GM19324 (cell line): Measurements from ENCODE around the gene CDYL.
"Not testable (repeated sequence)": the region's sequence is repeated elsewhere in the genome, so short reads cannot be mapped to it uniquely, and the experiment has no call there.

ENCODE experiments used
- ATAC-seq: cut with Tn5 transposase; IDR thresholded peaks from one replicate; pipeline ENCODE4 v1.9.1; 2021; ENCODE audit warnings: mild to moderate bottlenecking, moderate library complexity; ENCODE audit not compliant: unreplicated experiment, low FRiP score

The CDYL gene

DNA sequence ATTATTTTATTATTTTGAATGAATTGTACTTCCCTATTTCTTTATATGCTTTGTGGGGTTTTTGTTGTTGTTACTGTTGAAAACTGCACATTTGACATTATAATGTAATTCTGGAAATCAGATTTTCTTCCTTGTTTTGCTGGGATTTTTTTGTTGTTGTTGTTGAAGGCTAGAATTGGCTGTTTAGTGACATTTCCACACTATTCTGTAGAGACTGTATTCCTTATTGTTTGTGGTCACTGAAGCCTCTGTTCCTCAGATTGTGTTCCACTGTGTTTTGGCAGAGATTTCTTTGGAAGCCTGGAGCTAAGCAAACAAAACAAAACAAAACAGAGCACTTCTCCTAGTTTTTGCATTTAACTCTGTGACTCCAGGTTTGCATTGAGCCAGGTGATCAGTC, 52.9 kb downstream of the CDYL start:
- no peak for ATAC-seq

DNA sequence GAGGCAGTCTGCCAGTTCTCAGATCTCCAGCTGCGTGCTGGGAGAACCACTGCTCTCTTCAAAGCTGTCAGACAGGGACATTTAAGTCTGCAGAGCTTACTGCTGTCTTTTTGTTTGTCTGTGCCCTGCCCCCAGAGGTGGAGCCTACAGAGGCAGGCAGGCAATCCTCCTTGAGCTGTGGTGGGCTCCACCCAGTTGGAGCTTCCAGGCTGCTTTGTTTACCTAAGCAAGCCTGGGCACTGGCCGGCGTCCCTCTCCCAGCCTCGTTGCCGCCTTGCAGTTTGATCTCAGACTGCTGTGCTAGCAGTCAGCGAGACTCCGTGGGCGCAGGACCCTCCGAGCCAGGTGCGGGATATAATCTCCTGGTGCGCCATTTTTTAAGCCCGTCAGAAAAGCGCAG, 59.3 kb downstream of the CDYL start:
- ATAC-seq: not testable (repeated sequence)

DNA sequence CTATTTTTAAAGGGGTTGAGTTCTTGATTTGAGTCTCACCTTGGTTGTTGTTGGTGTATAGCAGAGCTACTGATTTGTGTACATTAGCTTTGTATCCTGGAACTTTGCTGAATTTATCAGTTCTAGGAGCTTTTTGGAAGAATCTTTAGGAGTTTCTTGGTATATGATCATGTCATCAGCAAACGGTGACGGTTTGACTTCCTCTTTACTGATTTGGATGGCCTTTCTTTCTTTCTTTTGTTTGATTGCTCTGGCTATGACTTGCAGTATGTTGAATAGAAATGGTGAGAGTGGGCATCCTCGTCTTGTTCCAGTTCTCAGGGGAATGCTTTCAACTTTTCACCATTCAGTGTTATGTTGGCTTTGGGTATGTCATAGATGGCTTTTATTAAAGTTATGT, 64.0 kb downstream of the CDYL start:
- no peak for ATAC-seq

DNA sequence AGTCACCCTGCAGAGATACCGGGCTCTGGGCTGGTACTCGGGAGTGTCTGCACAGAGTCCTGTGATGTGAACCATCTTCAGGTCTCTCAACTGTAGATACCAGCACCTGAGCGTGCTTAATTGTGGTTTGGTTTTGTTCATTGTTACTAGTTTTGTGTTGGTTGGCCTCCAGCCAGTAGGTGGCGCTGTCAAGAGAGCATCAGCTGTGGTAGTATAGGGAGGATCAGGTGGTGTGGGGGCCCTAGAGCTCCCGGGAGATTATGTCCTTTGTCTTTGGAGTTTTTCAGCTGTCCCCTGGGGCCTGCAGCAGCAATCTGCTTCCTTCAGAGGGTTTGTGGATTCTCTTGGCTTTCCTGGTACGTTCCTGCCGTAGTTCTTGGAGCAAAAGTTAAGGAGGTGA, 67.9 kb downstream of the CDYL start:
- ATAC-seq: no peak

DNA sequence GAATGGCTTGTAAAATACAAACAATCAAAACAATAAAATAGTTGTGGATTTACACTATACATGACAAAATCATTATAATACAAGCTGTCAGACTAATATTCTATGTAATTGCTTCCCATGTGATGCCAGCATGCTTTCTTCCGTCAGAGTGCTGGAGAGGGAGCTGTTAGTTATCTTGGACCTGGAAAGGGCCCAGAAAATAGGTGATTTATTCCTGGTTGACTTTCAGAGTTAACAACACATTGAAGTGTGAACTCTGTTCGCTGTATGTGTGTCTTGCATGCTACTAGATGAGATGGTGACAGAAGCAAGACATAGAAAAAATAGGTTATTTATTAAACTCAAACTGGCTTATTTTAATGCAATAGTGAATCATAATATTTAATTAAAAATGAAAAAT, 70.2 kb downstream of the CDYL start:
- ATAC-seq: no peak

DNA sequence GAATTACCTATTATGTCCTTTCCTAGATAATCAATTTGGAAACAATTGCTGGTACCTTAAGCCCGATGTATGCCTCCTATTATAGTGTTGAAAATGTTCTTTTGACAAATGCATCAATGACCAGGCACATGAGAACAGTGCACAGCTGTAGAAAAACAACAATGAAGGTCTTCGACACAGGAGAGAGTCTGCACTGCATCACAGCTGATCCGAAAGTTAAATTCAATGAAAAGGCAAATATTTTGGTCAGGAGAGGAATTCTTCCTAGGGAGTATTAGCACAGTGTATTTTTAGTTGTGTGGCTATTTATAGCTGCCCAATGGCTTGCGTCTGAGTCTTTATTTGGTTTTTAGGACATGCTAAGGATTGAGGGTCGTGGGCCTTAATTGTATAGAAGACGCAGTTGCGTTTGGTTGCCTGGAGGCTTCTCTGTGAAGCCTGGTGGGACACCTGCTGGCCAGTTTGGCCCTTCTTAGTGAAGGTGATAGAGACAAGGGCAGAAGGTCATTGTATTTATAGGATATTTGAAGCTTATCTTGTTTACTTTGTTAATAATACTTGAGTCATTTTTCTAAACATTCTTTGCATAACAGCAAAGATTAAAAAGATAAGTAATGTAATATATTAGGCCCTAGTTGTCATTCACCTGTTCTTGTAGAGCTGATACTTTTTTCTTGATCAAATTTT, 72.3 kb downstream of the CDYL start:
- ATAC-seq: no peak

DNA sequence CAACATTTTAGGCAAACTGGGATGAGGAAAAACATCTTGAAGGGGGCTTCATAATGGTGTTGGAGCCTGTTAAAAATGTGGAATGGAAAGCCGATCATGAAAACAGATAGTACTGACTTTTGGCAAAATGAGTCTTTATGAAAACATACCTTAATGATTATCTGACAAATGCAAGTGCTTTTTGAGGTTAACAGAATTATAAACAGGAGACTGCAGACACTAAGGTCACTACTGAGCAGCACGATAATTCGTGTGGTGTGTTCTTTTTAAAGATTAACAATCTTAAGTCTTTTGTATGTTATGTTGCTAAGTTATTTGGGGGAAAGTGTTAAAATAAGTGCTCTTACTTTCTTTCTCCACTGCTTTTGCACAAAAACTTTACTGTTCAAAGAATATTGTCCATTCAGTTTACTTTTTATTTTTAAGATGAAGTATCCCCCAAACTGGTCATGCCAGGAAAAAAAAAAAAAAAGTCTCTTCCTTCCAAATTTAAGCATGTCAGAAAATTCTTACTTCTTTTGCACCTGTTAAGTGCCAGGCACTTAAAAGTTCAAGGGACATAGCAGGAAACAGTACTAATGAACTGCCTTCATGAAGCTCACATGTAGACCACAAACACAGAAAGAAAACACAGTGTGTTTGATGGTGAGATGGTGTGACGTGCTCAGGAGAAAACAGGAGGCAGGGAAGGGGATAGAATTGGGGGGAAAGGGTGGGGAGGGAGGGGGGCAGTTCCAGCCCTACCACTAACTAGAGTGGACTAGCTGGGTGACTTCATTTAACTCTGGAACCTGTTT, 73.2 kb downstream of the CDYL start:
- no peak for ATAC-seq

DNA sequence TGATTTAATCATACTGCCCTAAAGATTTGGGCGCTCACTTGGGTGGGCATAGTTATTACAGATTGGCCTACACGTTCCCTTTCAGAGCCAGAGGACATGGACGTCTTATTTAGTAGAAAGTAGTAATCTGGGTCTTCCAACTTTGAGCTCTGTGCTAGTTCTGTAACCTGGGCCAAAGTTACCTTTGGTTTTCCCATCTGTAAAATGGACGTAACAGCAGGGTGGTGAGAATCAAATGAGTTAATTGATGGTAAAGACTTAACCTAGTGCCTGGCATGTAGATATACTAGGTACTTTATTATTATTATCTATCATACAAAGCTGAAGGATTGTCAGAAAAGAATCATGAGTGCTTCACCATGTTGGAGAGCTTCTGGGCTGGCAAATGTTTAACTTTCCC, 74.8 kb downstream of the CDYL start:
- no peak for ATAC-seq

DNA sequence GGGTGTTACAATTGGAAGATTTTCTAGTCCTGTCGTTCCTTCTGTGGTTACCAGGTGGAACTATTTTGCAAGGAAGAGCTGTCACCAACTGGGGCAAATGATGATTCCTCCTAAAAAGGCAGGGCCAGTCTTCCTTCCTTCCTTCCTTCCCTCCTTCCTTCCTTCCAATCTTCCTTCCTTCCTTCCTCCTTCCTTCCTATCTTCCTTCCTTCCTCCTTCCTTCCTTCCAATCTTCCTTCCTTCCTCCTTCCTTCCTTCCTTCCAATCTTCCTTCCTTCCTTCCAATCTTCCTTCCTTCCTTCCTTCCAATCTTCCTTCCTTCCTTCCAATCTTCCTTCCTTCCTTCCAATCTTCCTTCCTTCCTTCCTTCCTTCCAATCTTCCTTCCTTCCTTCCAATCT, 76.0 kb downstream of the CDYL start:
- not testable (repeated sequence) for ATAC-seq

DNA sequence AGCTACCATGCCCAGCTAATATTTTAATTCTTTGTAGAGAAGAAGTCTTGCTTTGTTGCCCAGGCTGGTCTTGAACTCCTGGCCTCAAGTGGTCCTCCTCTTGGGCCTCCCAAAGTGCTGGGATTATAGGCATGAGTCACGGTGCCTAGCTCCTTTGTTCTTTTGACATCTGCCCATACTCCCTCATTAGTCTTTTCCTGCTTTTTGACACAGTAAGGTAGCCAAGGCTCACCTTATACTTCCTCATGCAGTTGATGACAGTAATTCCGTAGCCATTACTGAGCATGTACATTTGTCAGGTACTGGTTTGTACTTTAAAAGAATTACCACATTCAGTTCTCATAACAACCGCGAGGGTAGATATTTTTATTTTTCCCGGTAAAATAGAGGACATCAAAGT, 76.7 kb downstream of the CDYL start:
- no peak for ATAC-seq

DNA sequence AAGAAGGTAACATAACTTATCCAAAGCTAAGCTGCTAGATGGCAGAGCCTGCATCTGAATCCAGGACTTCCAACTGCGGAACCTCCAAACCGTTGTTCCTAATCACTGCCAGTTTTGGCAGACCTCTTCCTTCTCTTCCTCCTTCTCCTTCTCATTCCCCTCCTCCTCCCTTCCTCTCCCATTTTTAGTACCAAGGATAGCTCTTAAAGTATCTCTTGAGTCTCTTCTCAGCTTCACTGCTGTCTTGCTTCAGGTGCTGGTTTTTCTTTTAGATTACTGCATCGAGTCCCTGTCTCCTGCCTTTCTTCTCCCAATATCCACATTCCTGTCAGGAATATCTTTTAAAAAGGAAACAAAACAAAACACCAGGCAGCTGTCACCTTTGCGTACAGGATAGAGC, 77.1 kb downstream of the CDYL start:
- no peak for ATAC-seq

DNA sequence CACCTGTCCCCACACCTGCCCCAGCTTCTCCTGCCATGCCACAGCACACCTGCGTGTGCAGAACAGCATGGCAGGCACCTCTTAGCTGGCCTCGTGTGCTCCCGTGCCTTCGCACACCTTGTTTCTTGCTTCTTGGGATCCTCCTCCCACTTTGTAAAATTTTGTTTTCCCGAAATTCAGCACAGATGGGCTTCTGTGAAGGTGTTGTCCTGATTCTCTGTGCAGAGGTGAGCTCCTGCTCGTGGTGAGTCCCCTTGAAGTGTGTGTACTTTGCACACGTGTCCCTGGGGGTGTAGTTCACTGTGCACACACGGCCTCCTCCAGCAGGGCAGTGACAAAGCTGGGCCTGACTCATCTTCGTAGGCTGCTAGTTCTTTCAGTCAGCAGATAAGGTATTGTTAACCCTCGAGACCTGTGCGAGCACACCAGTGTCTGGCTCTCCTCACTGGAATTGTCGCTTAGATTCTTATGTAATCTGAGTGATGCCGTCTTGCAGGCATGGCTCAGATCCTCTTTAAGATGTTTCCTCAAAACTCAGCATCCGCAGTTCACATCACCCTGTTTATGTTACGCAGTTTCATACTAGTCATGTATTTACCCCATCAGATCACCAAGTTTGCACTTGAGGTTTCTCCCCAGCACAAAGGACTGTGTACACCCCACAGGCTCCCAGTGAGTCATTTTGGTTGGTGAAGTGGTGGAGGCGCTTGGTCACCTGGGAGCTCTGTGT, 77.7 kb downstream of the CDYL start:
- ATAC-seq: no peak

DNA sequence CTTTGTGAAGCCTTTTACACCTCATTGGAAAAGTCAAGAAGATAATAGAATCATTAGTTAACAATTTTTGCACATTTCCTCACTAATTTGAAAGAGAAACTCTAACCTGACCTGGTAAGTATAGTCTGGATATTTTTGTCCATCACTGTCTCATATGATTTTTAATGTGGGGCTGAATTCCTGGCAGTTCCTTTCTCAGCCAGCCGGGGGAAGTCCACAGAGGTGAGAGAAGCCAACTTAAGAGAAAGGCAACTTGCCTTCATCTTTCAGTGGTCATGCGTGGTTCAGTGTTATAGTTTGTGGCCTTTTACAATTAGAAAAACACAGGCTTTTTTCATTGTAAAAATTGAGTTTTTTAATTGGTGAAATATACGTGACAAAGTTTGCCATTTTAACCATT, 80.6 kb downstream of the CDYL start:
- no peak for ATAC-seq

DNA sequence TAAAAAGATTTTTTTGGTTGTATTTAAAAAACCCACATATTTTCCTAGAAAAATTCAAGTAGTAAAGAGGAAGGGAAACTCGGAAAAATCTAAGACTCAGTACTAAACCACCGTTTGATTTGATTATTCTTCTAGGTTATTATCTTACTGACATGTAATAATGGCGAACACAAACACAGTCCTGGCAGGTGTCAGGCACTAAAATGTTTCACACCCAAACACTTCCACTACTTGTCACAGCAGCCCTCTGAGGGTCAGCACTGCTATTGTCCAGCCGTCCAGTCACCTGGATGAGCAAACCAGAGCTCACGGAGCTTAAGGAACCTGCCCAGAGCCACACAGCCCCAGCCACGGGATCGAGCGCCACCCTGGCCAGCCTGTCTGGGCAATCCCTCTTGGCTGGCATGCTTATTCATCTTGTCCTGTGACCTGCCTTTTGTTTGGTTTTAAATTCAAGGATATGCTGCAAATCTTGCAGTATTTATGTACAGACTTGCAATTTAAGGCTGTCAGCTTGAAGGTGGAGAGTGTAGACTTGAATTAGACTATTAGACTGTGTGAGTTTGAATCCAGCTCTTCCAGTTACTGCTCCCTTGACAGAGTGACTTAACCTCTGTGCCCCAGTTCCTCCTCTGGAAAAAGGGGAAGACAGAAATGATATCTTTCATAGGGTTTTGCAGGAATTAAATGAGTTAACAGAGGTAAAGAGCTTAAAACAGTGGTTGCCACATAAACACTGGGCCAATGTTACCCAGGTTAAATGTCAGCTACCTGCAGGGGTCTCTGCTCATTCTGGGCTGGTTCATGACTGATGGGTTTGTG, 82.2 kb downstream of the CDYL start:
- no peak for ATAC-seq

DNA sequence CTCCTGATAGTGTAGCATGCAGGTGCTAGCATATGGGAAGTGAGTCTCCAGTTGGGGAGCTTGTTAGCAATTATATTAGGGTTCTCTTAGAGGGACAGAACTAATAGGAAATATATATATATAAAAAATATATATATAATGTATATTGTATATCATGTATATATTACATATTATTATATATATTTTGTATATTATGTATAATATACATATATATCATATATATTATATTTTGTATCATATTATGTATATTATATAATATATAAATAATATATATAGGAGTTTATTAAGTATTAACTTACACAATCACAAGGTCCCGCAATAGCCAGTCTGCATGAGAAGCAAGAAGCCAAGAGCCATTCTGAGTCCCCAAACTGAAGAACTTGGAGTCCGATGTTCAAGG, 84.2 kb downstream of the CDYL start:
- no peak for ATAC-seq

DNA sequence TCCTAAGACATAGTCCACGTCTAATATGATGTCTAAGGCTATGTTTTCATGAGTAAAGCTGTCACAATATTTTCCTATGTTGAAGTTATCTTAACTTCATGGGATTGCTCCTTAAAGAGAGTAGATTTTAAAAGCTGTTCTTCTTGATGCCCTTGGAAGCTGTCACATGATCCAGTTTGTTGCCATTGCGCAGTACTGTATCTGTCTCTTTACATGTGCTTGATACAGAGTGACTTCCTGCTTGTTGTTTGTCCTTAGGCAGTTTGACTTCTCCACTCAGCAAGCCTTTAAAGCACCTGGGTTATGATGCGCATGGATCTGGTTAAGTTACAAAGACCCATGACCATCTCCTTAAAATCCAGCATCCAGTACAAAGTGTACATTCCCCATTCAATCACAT, 85.4 kb downstream of the CDYL start:
- ATAC-seq: no peak

DNA sequence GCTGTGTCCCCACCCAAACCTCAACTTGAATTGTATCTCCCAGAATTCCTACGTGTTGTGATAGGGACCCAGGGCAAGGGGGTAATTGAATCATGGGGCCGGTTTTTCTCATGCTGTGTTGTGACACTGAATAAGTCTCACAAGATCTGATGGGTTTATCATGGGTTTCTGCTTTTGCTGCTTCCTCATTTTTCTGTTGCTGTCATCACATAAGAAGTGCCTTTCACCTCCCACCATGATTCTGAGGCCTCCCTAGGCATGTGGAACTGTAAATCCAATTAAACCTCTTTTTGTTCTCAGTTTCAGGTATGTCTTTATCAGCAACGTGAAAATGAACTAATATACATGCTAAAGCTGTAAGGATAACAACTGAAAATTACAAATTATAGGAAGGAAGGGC, 88.3 kb downstream of the CDYL start:
- no peak for ATAC-seq

DNA sequence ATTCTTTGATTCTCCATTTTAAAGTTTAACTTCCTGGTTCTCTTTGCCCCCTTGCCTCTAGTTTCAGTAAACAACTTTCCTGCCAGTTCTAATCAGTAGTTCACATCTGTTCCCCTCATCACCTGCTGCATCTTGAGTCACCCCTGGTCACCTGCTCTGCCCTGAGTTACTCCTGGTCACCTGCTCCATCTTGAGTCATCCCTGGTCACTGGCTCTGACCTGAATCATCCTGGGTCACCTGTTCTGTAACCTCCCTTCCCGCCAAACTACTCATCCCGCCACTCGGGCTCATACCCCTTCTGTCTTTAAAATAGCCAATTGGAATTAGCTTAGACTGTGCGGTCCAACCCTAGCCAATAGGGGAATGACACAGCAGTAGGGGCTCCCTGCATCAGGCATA, 88.8 kb downstream of the CDYL start:
- ATAC-seq: not testable (repeated sequence)

DNA sequence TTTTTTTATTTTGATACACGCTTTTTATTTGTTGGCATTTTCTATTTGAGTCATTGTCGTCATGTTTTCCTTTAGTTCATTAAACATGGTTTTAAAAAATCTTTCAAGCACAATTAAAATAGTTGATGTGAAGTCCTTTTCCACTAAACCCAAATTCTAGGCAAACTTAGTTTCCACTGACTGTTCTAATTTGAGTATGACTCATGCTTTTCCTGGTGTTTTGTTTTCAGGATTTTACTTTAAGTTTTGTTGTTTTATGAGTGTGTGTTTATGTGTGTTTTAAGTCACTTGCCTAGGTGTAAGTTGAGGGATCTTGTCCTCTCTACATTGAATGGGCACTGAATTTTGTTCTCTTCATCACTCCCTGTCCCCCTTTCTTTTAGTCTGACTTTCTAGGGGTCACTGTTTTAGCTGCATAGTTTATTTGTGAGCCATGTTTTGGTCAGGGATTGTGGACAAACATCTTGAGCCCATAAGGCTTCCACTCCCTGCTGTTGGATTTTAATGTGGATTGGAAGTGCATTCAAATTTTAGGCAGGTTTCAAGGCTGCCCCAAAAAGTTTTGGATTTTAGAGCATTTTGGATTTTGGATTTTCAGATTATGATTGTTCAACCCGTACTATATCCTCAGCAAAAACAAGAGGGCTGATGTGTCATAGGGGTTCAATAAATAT, 94.8 kb downstream of the CDYL start:
- no peak for ATAC-seq

DNA sequence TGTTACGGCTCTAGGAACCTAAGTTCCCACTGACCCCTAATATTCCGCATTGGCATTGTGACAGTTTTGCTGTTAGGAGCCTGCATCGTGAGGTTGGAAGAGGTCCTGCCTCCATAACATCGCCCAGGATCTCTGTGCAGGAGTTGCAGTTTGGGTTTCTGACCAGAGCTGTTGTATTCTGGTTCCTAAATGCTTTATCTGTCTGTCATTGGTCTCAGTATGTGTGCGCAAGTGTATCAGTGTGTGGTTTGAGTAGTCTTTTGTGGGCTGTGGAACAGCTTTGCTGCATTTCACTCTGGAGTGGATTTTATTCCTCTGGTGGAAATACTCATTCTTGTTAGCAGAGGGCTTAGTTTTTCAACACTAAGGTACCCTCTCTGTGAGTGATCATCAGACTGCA, 95.6 kb downstream of the CDYL start:
- no peak for ATAC-seq
